Ectodermal cell (in vitro differentiated cells): ENCODE results near the gene SLC6A11.

ENCODE experiments used
- H3K27ac ChIP-seq: 2 replicates; pipeline ENCODE4 v1.7.0; 2013; ENCODE audit warnings: mild to moderate bottlenecking, low read depth, low read length; ENCODE audit not compliant: insufficient read depth, poor library complexity, severe bottlenecking
- H3K27me3 ChIP-seq: 2 replicates; pipeline ENCODE4 v1.7.0; 2013; ENCODE audit warnings: mild to moderate bottlenecking, low read length; ENCODE audit not compliant: insufficient read depth, control insufficient read depth, poor library complexity, severe bottlenecking
- H3K36me3 ChIP-seq: one replicate; pipeline ENCODE4 v1.7.0; 2013; ENCODE audit warnings: low read length; ENCODE audit not compliant: control insufficient read depth, insufficient read depth
- H3K4me1 ChIP-seq: one replicate; pipeline ENCODE4 v1.7.0; 2013; ENCODE audit warnings: low read length; ENCODE audit not compliant: control insufficient read depth, insufficient read depth
- H3K4me3 ChIP-seq: 2 replicates; pipeline ENCODE4 v1.7.0; 2013; ENCODE audit warnings: low read depth, low read length, control low read depth; ENCODE audit not compliant: insufficient read depth
- H3K9me3 ChIP-seq: 2 replicates; pipeline ENCODE4 v1.7.0; 2013; ENCODE audit warnings: mild to moderate bottlenecking, low read length, moderate library complexity; ENCODE audit not compliant: control insufficient read depth
- WGBS, 2 experiments: methylation state at CpG; one replicate each; pipeline ENCODE4 v1.1.7; 2013; ENCODE audit warnings: missing lambda C conversion rate in 2 of 2; 5-methylcytosine and 5-hydroxymethylcytosine counted together

Gene SLC6A11

GRCh38 chr3:10936686-10937085, 120.7 kb downstream of the SLC6A11 start:
- WGBS, 2 experiments = 83 to 91% methylated on average over 7 of the region's 7 CpGs
- H3K4me3 ChIP-seq = no peak overlapping the region
- H3K4me1 ChIP-seq = no peaks in the 10 kb centered on the region
- no peaks in the 10 kb centered on the region for H3K27me3 ChIP-seq
- no peaks in the 10 kb centered on the region for H3K9me3 ChIP-seq
- no peaks in the 10 kb centered on the region for H3K36me3 ChIP-seq
- H3K27ac ChIP-seq = no peak overlapping the region

- H3K4me3 ChIP-seq = no peak overlapping the region
- no peaks in the 10 kb centered on the region for H3K4me1 ChIP-seq
- 84 to 86% methylated on average over 12 of the region's 12 CpGs for WGBS, 2 experiments
- no peaks in the 10 kb centered on the region for H3K9me3 ChIP-seq
- no peak overlapping the region for H3K27ac ChIP-seq
- H3K27me3 ChIP-seq = no peaks in the 10 kb centered on the region
- H3K36me3 ChIP-seq = no peaks in the 10 kb centered on the region
Observed at GRCh38 chr3:10937141-10937825, 121.3 kb downstream of the SLC6A11 start.

- H3K27me3 ChIP-seq = no peaks in the 10 kb centered on the region
- H3K9me3 ChIP-seq = no peaks in the 10 kb centered on the region
- H3K4me1 ChIP-seq = no peaks in the 10 kb centered on the region
- H3K4me3 ChIP-seq = no peak overlapping the region
- no peaks in the 10 kb centered on the region for H3K36me3 ChIP-seq
- WGBS, 2 experiments = 89 to 93% methylated on average over 4 of the region's 4 CpGs
- H3K27ac ChIP-seq = no peak overlapping the region
Observed at GRCh38 chr3:10939556-10939955, 123.5 kb downstream of the SLC6A11 start.

GRCh38 chr3:10940106-10940505, 124.1 kb downstream of the SLC6A11 start:
- Histone ChIP-seq H3K27ac (no peak overlapping the region), H3K9me3 (no peaks in the 10 kb centered on the region), H3K36me3 (no peaks in the 10 kb centered on the region), H3K4me1 (no peaks in the 10 kb centered on the region), H3K27me3 (no peaks in the 10 kb centered on the region), H3K4me3 (no peak overlapping the region)
- 87 to 88% methylated on average over 12 of the region's 12 CpGs for WGBS, 2 experiments

- H3K4me1 ChIP-seq = no peaks in the 10 kb centered on the region
- 65 to 79% methylated on average over 1 of the region's 1 CpG for WGBS, 2 experiments
- no peak overlapping the region for H3K27ac ChIP-seq
- H3K9me3 ChIP-seq = no peaks in the 10 kb centered on the region
- H3K27me3 ChIP-seq = no peaks in the 10 kb centered on the region
- H3K4me3 ChIP-seq = no peak overlapping the region
- H3K36me3 ChIP-seq = no peaks in the 10 kb centered on the region
Observed at GRCh38 chr3:10941972-10942371, 125.9 kb downstream of the SLC6A11 start.

GRCh38 chr3:10942690-10943205, 126.7 kb downstream of the SLC6A11 start:
- Histone ChIP-seq H3K4me1 (no peaks in the 10 kb centered on the region), H3K4me3 (no peak overlapping the region), H3K36me3 (no peaks in the 10 kb centered on the region), H3K27ac (no peak overlapping the region), H3K27me3 (no peaks in the 10 kb centered on the region), H3K9me3 (no peaks in the 10 kb centered on the region)
- 83 to 91% methylated on average over 4 of the region's 4 CpGs for WGBS, 2 experiments

- Histone ChIP-seq H3K27ac (no peak overlapping the region), H3K4me3 (no peak overlapping the region), H3K9me3 (no peaks in the 10 kb centered on the region), H3K4me1 (no peaks in the 10 kb centered on the region), H3K27me3 (no peaks in the 10 kb centered on the region), H3K36me3 (no peaks in the 10 kb centered on the region)
- WGBS, 2 experiments = 94% methylated on average over 8 of the region's 8 CpGs
Observed at GRCh38 chr3:10944866-10945265, 128.8 kb downstream of the SLC6A11 start.

GRCh38 chr3:10945683-10946287, 129.8 kb downstream of the SLC6A11 start:
- H3K9me3 ChIP-seq = no peaks in the 10 kb centered on the region
- 53 to 55% methylated on average over 8 of the region's 8 CpGs for WGBS, 2 experiments
- no peak overlapping the region for H3K4me3 ChIP-seq
- no peaks in the 10 kb centered on the region for H3K27me3 ChIP-seq
- no peak overlapping the region for H3K27ac ChIP-seq
- H3K4me1 ChIP-seq = no peaks in the 10 kb centered on the region
- no peaks in the 10 kb centered on the region for H3K36me3 ChIP-seq

- no peaks in the 10 kb centered on the region for H3K27me3 ChIP-seq
- no peaks in the 10 kb centered on the region for H3K36me3 ChIP-seq
- H3K9me3 ChIP-seq = no peaks in the 10 kb centered on the region
- H3K27ac ChIP-seq = no peak overlapping the region
- WGBS, 2 experiments = 88 to 91% methylated on average over 4 to 8 of the region's 8 CpGs
- H3K4me3 ChIP-seq = no peak overlapping the region
- no peaks in the 10 kb centered on the region for H3K4me1 ChIP-seq
Observed at GRCh38 chr3:10946526-10946925, 130.5 kb downstream of the SLC6A11 start.

- Histone ChIP-seq H3K27me3 (no peaks in the 10 kb centered on the region), H3K9me3 (no peaks in the 10 kb centered on the region), H3K4me1 (no peaks in the 10 kb centered on the region), H3K27ac (no peak overlapping the region), H3K36me3 (no peaks in the 10 kb centered on the region), H3K4me3 (no peak overlapping the region)
- WGBS, 2 experiments = 83 to 86% methylated on average over 6 of the region's 6 CpGs
Observed at GRCh38 chr3:10948326-10948725, 132.3 kb downstream of the SLC6A11 start.
